K562 (cell line): ENCODE results near the gene HSD3B7. TPM values are rescaled to one million over a fixed set of nuclear protein-coding genes. Genes with fewer than 3 reads are reported as not detected.
A peak's percentile ranks its signal among the peaks of the same experiment; 100 is the strongest.

Source experiments
- CBFA2T2 ChIP-seq: fragments of 450-650 bp; conservative IDR thresholded peaks from 2 replicates; pipeline ENCODE4 v1.6.1; 2017; ENCODE audit warnings: mild to moderate bottlenecking
- CSDE1 ChIP-seq, 2 experiments: fragments of 450-650 bp; IDR thresholded peaks; 2 replicates each; pipeline ENCODE4 v1.6.1; 2016; ENCODE audit warnings: mild to moderate bottlenecking in 1 of 2
- EP300 ChIP-seq: IDR thresholded peaks from 2 replicates; pipeline ENCODE4 v1.6.1; 2012; ENCODE audit warnings: low read length, improper control_type of control experiment
- HDAC1 ChIP-seq, 2 experiments: fragments of 450-650 bp; IDR thresholded peaks; 2 replicates each; pipeline ENCODE4 v1.6.1; 2016 to 2017; ENCODE audit warnings: inconsistent platforms in 1 of 2, mild to moderate bottlenecking in 1 of 2, moderate library complexity in 1 of 2
- JUN ChIP-seq, 2 experiments: sonication (generic) in 1 of 2; formaldehyde crosslinking in 1 of 2; IDR thresholded peaks; 2 replicates each; pipeline versions ENCODE4 v1.6.1 to v1.8.0; 2012 to 2022; ENCODE audit warnings: borderline replicate concordance in 2 of 2, mild to moderate bottlenecking in 2 of 2, improper control_type of control experiment in 1 of 2, low read depth in 1 of 2, low read length in 1 of 2, missing genetic modification reagents in 1 of 2
- NCOA2 ChIP-seq, 2 experiments: fragments of 450-650 bp; IDR thresholded peaks; 2 replicates each; pipeline ENCODE4 v1.6.1; 2018; ENCODE audit warnings: mild to moderate bottlenecking in 2 of 2, moderate library complexity in 1 of 2; ENCODE audit not compliant: partially characterized antibody in 2 of 2
- PBX2 ChIP-seq, 2 experiments: IDR thresholded peaks in 1 of 2; conservative IDR thresholded peaks in 1 of 2; 2 replicates each; pipeline ENCODE4 v1.6.1; 2016; ENCODE audit warnings: low read depth in 2 of 2, mild to moderate bottlenecking in 1 of 2, missing compliant biosample characterization in 1 of 2, missing genetic modification characterization in 1 of 2, moderate library complexity in 1 of 2
- TSHZ1 ChIP-seq: fragments of 250-450 bp; sonication (Bioruptor Pico); IDR thresholded peaks from 2 replicates; pipeline ENCODE4 v1.4.0; 2020; ENCODE audit warnings: mild to moderate bottlenecking, moderate library complexity
- XRCC4 ChIP-seq: IDR thresholded peaks from one replicate; pipeline ENCODE4 v1.6.1; 2011; ENCODE audit not compliant: insufficient read depth, insufficient read length; ENCODE audit errors: extremely low read depth
- ZKSCAN1 ChIP-seq: fragments of 150-350 bp; IDR thresholded peaks from 2 replicates; pipeline ENCODE4 v1.6.1; 2016; ENCODE audit warnings: low read depth, low read length
- ZNF280A ChIP-seq: fragments of 450-650 bp; IDR thresholded peaks from 2 replicates; pipeline ENCODE4 v1.6.1; 2018; ENCODE audit warnings: mild to moderate bottlenecking, low read depth; ENCODE audit not compliant: partially characterized antibody
- ZNF280B ChIP-seq: fragments of 250-450 bp; sonication (Bioruptor Pico); IDR thresholded peaks from 2 replicates; pipeline ENCODE4 v1.5.1; 2021; ENCODE audit warnings: mild to moderate bottlenecking
- ZNF511 ChIP-seq: sonication (generic); formaldehyde crosslinking; IDR thresholded peaks from 2 replicates; pipeline ENCODE4 v1.8.0; 2022; ENCODE audit warnings: mild to moderate bottlenecking, missing genetic modification reagents
- ZNF695 ChIP-seq: fragments of 450-650 bp; formaldehyde crosslinking; IDR thresholded peaks from 2 replicates; pipeline ENCODE4 v1.4.0; 2020; ENCODE audit warnings: mild to moderate bottlenecking, moderate library complexity
- polyA plus RNA-seq, 8 experiments: library from polyadenylated mRNA; depleted of rRNA in 4 of 8; stranded (reverse) in 5 of 8; unstranded in 3 of 8; fragments of >200 nt; fragmentation: Nextera tagmentation in 2 of 8; fragmentation: Illumina TruSeq in 1 of 8; extraction: Ambion mirVana in 2 of 8; extraction: Trizol in 1 of 8; gene quantifications; 2 replicates each; pipeline versions ENCODE4 v1.2.1 to v1.2.3, GENCODE V29; 2011 to 2014; ENCODE audit warnings: inconsistent platforms in 1 of 8, missing spikeins in 1 of 8
- total RNA-seq, 7 experiments: library from RNA; depleted of rRNA in 6 of 7; stranded (reverse); fragments of >200 nt in 6 of 7; fragmentation: Illumina TruSeq in 2 of 7; extraction: Trizol in 2 of 7; gene quantifications; 2 replicates each; pipeline versions ENCODE4 v1.2.1 to v1.2.3, GENCODE V29; 2011 to 2021; ENCODE audit warnings: low replicate concordance in 1 of 7

The HSD3B7 gene
- total and polyA plus RNA-seq, 9 of the 15 experiments (the other 6 are each of a cell fraction or from before 2014, with no cell fraction given), result 5.4 to 49.1 (median 23.0) TPM

GRCh38 chr16:30949650-30950515 lies 35.1 kb upstream of the HSD3B7 start (continued):
- TF ChIP-seq PBX2 (CRISPR knock-in tag; IDR thresholded peaks at IDR 0.05; ENCODE audit: low read depth), result no peak
- no peak for TF ChIP-seq PBX2 (tag; conservative IDR thresholded peaks at IDR 0.05; ENCODE audit: low read depth)
- TF ChIP-seq CSDE1 (IDR thresholded peaks at IDR 0.05), result no peak
- TF ChIP-seq NCOA2 (IDR thresholded peaks at IDR 0.05; ENCODE audit: partially characterized antibody in 2 of 2), result no peak
- TF ChIP-seq ZNF695 (CRISPR knock-in tag), result no peak
- no peak for TF ChIP-seq ZNF280B (CRISPR knock-in tag)
- TF ChIP-seq ZKSCAN1, result peak; percentile 30; the same call in 1 of the 2 replicates
- TF ChIP-seq ZNF280A, result no peak
- TF ChIP-seq JUN (IDR thresholded peaks at IDR 0.05; ENCODE audit: borderline replicate concordance, low read depth, low read length), result no peak; the same call in 1 of the 2 replicates
- no peak; the same call in 1 of the 2 replicates for TF ChIP-seq JUN (CRISPR knock-in tag; IDR thresholded peaks at IDR 0.05; ENCODE audit: borderline replicate concordance)
- TF ChIP-seq ZNF511 (CRISPR knock-in tag), result no peak; the same call in 1 of the 2 replicates
- no peak for TF ChIP-seq TSHZ1
- peak in 1 of 2 experiments; percentile 92; a peak in 2 of 4 replicates for TF ChIP-seq HDAC1 (IDR thresholded peaks at IDR 0.05)
- TF ChIP-seq EP300, result peak; percentile 90
- no peak for TF ChIP-seq XRCC4
- TF ChIP-seq CBFA2T2, result peak; percentile 75
